Pulmonary artery endothelial cell (primary cell): ENCODE measurements around the gene MELTF. TPM values are rescaled to one million over a fixed set of nuclear protein-coding genes. Genes with fewer than 3 reads are reported as not detected.

ENCODE experiments used
- DNase-seq: peaks from one replicate; pipeline ENCODE4 v3.0.0-alpha.2; 2011; ENCODE audit warnings: low read depth, low spot score
- total RNA-seq: library from RNA; depleted of rRNA; stranded (reverse); fragments of >200 nt; gene quantifications from 2 replicates; pipeline ENCODE4 v1.2.3, GENCODE V29; 2014

The MELTF gene
- total RNA-seq, 1 donor from 2014 or later, result 9.3 TPM

DNA sequence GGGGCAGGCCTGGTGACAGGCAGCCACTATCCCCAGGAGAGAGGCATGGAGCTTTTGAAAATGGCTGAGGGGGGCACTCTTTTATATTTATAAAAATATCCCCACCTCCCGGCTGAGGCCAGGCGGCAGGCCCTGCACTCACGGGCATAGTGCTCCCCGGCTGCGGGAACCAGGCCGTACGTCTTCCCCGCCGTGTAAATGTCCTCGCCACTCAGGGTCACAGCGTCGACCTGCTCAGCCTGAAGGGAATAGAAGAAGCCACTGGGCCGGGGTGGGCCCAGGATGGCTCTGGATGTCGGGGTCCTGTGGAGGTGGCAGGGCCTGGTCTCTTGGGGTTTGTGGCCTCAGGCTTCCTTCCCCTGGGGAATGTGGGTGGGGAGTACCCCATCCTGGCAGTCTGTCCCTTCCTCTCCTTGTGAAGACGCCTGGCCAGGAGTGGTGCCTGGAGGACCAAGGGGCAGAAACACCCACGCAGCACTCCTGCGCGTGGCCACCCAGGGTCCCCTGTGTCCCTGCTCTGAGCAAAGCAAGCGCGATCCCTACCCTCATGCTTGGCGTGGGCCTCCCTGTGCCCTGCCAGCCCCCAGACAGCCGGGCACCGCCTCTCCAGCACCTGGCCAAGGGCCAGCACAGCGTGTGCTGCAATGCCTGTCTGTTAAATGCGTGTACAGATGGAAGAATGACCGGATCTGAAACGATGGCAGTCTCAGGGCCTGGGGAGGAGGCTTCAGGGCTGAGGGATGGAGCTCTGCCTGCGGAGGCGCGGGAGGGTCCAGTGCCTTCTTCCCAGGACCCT lies 18.9 kb downstream of the MELTF start:
- DNase-seq, result no peak

DNA sequence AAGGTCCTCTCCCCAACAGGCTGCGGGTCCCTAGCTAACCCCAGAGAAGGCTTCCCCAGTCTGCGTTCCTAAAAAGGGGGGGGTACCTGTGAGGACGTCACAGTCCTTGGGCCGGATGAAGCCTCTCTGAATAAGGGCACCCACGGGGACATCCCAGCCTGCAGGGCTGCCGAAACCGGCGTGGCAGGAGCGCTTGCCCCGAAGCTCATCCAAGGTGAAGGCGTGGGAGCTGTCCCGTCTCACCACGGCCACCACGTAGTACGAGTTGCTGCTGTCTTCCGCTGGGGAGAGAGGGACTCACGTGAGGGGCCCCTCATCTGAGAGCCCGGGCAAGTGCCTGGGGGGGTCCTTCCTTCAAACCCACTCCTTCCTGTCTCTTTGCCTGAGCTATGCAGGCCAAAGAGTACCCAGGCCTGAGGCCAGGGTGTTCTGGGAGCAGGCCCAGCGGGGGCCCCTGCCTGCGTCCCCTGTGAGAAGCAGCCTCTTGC lies 20.0 kb downstream of the MELTF start:
- DNase-seq, result no peak

DNA sequence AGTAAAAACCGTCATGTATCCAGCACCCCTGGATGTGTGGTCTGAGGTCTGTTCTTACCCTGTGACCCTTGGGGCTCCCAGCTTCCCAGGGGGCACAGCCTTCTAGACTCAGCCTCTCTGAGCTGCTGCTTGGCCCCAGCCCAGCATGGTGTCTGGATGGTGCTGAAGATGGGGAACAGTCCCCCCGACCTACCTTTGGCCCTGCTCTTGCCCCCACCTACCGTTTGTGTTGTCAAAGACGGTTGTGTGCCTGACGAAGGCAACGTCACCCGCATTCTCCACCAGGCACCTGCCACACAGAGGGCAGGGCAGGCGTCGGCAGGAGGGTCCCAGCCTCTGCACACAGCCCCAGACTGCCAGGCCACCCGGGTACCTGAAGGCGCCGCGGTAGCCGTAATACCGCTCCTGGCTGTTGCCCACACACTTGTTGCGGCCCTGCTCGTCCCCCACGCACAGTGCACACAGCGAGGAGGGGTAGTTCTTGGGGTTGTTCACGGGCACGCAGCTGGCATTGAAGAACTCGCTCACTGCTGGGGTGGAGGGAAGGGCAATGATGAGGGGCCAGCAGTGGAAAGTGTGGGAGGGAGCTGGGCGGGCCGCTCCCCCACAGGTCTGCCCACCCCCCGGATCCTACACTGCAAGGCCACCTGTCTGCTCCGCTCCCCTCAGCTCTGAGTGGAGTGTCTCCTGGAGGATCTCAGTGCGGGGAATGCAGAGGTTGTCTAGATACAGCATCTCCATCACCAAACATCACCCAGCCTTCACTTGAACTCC lies 21.0 kb downstream of the MELTF start:
- no peak for DNase-seq

DNA sequence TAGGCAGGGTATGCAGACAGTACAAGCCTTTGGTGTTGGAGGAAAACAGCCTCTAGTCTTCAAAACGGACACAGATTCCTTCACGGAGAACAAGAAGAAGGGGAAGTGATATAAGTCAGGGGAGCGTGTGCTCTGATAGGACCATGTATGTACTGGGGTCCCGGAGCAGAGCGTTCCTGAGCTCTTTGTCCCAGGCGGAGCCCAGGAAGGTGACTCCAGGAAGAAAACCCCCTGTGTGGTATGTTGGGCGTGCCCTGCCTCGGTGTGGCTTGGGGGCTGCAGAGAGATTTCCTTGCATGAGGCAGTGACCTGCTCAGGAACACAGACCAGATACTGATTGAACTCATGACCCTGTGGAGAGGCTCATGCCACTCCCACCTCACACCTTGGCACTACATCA lies 21.7 kb downstream of the MELTF start:
- no peak for DNase-seq

DNA sequence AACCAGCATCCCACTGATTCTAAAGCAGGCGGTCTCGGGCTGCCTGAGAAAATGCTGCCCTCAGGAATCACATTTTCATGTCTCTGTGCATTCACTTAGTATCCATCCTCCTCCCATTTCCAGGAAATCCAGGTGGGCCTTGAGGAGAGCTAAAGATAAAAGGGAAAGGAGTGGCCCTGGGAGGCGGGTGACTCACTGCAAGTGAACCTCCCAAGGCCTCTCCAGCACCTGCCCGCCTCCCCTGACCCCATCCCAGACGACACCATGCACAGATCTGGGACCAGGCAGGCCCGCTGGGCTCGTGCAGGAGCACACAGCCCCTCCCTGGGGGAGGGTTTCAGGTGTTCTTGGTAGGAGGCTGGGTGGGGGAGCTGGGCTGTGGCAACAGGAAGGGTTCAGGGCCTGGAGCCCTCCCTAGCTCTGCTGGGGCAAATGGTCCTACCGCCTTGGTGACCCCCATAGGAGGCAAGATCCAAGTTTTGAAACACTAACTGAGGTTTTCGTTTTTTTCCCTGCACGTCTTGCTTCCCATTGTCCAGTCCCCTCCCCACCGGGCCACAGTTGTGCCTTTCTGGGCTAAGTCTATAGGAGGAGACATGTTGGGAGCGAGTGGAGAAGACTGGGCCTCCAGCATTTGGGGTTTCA lies 22.2 kb downstream of the MELTF start:
- no peak for DNase-seq

DNA sequence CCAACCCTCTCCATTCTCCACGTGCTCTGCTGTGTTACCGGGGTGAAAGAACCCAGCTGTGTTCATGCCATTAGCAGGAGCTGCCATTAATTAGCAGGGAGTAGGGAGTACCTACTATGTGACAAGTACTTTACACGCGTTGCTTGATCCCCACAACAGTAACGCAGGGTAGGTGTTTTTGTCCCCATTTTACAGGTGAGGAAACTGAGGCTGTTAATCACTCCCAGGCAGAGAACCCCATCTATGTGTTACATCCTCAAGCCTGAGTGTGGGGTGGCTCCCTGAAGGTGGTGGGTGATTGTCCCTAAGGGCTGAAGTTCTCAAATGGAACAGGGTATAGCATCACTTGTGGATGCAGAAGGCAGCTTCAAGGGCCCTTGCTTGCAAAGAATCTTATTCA lies 22.8 kb downstream of the MELTF start:
- no peak for DNase-seq

DNA sequence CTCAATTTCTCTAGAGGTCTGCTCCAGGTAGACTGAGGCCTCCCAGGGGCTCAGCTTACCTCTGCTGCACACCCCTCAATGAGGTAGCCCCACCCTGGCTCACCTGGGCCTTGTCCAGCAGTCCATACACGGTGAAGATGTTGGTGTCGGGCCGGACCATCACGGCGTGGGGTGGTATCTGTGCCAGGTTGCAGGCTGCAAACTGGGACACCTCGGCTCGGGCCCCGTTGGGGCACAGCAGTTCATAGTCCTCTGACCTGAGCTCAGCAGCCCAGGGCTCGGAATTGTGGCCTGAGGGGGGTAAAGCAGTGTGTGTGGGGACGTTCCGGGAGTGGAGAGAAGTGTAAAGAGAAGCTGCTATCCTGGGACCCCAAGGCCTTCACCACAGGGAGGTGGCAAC lies 23.2 kb downstream of the MELTF start:
- no peak for DNase-seq

DNA sequence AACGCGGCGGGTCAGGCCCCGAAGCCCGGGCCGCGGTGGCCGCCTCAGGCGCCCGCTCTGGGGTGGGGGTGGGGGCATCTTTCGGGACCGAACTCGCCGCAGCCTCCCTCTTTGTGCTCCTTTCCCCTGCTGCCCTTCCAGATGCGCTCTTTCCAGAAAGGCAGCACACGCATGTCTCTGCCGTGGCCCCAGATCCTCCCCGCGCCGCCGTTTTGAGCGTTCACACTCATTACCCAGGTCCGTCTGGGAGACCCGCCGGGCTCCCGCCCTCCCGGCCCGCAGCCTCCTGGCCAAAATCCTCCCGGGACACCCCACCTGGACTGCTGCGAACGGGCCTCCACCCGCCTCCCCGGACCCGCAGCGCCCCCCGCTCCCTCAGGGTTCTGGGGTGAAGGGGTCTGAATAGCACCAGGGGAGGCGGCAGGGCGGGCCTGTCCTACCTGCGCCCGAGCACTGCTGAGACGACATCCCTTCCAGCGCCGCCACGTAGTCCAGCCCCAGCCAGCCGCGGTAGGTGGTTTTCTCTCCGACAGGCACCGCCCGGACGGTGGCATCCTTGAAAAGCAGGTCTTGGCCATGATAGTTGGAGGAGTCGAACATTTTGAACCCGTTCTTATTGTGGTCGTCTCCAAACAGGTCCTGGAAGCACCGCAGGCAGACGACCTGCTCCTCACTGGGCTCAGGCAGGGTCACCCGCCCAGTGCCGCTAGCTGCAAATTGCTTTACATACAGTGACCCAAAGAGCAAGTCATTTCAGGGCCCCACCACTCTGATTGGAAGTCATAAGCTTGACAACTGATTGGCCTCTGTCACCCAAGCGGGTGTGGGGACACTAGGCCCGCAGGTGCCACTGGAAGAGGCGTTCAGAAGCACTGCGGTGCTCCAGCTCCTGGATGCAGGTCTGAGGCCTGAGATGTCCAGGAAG lies 25.9 kb downstream of the MELTF start:
- DNase-seq, result no peak

DNA sequence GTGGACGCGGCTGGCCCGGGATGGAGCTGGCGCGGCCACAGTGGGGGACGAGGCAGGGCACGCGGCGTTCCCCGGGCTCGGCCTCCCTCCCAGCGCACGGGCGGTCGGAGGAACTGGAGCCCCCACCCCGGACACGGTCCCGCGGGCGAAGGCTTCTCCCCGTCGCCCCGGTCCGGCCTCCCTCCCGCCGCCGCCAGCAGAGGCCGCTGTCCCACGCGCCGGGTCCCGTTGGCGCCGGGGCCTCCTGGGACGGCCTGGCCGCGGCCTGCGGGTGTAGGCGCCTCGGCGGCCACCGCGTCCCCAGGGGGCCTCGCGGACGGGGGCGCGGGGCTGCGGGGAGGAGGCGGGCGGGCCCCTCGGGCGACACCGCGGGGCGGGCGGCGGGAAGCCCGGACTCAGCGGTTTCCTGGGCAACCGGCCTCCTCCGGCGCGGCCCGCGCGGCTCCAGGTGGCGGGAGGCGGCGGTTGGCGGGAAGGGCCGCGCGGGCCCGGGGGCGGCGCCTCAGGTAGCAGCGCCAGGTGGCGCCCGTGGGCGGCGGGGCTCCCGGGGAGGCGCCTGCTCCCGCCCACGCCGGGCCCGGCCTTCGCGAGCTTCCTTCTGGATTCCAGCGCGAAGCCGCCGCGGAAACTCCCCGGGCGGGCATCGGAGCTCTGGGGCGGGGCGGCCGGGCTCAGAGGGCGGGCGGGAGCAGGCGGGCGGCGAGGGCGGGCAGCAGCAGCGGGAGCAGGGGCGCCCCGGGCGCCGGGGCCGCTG lies 26.7 kb downstream of the MELTF start:
- DNase-seq, result no peak

DNA sequence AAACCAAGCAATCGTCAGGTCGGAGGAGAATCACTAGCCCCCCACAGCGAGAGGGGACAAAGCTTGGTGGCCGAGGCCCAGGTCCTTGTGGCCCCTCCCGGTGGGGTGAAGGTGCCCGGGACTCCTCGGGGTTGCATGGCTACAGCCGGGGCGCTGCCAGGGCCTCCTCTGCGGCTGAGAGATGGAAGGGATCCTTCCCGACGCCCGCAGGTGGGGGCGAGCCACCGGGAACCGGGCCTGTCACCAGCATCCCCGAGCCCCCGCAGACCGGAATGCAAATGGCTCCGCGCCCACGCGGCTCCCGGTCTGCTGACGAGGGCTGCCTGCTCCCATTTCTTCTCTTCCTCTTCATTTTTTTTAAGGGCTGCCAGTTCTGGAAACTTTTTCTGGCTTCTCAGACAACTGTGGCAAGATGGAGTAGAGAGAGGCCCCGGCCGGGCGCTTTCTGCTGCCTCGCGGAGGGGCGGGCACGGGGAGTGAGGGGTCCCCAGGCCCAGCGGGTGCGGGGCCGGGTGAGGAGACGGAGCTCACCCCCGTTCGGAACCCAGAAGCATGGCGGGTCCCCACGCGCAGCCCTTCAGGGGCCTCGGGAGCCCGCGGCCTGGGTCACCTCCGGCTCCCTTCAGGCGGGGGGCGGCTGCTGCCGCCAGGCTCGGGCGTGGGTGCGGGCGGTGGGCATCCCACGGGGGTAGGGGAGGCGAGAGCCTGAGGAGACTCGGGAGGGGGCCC lies 27.5 kb downstream of the MELTF start:
- no peak for DNase-seq

DNA sequence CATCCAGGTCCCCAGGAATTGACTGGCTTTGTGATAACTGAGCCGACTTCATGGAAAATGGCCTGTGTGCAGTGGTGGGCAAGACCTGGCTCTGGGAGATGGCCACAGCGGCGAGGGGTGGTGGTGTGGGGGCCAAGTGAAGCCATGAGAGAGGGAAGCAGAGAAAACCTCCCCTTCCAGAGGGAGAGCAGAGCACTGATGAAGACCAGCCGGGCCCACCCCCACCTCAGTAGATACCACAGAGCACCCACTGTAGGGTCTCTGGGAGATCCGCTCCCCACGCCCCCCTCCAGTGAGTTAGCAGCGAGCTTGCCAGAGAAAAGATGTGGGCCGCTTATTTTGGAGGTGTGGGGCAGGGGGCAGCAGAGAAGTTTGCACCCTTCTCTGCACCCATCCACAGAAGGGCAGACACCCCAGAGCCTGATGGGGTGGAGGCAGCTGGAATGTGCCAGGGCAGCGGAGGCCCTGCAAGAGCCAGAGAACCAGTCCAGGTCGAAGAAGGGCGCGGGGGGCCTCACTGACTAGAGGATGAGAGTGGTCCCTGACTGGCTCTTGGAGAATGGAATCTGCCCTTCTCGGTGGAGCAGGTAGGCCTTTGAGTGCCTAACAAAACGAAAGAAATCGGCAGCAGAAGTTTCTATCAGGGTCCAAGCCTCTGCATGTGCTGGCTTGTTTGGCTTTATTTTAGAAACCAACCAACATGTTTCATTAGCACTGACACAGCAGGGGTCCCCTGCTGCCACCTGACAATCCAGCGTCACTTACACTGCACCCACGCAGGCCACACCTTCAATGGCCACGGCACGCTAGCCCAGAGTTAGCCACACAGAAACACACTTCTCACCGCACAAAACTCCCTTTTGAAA lies 28.3 kb downstream of the MELTF start:
- DNase-seq, result no peak

DNA sequence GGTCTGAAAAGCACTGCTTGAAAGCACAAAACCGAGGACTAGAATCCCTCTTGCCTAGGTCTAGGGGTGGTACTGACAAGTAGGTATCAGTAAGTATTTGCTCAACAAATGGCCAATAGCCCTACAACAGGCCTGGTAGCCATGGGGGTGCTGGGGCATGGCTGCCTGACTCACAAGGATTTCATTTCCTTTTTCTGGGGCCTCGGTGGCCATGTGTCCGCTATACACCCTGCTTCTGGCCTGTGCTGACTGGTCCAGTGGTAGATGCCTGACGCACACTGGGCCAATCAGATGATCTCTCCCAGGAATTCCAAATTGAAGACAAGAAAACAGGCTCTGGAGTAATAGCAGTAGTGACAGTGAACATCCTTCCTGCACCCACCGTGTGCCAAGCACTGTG lies 29.4 kb downstream of the MELTF start:
- DNase-seq, result no peak

DNA sequence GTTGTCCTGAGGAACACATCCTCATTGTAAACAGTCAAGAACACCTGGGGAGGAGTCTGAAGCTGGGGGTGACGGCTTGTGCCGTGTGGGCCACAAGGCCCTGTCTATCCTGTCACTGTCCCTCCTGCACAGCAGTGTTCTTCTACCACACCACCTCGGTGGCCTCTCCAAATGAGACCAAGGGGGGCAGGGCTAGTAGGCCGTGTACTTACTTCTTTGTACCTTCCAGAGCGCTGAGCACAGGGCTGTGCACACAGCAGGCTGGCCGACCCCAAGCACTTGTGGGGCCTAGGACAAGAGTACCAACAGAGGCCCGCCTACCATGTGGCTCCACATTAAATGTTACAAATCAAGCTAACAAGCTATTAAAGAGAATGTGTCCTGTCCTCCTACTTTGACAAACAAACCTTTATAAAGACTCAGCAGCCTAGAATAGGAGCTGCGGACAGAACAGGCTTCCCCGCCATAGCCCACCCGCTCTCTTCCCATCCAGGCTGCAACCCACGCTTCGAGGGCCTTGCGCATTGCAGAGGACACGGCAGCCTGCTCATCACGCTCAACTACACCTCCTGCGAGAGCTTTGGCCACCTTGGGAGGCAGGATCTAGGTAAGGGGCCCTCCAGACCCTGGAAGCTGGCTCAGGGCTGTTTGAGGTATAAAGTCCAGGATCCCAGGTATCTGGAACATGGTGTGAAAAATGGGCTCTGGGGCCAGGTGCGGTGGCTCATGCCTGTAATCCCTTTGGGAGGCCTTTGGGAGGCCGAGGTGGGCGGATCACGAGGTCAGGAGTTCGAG lies 30.5 kb downstream of the MELTF start:
- DNase-seq, result no peak

DNA sequence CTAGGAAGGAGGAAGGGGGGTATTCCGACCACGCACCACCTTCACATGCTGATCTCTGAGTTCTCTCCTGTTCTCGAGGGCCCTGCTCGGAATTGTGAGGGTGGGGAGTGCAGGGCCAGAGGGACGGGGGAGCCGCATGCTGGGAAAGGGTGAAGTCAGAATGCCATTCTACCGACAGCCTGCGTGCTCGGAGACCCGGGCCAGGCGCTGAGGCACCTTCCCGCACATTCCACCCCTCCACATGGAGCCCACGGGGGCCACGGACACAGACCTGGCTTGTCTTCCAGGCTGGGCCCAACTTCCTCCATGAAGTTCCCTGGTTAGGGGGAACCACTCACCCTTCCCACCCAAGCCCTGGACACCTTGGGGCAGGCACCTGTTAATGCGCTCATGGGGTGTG lies 32.3 kb downstream of the MELTF start:
- DNase-seq, result no peak

DNA sequence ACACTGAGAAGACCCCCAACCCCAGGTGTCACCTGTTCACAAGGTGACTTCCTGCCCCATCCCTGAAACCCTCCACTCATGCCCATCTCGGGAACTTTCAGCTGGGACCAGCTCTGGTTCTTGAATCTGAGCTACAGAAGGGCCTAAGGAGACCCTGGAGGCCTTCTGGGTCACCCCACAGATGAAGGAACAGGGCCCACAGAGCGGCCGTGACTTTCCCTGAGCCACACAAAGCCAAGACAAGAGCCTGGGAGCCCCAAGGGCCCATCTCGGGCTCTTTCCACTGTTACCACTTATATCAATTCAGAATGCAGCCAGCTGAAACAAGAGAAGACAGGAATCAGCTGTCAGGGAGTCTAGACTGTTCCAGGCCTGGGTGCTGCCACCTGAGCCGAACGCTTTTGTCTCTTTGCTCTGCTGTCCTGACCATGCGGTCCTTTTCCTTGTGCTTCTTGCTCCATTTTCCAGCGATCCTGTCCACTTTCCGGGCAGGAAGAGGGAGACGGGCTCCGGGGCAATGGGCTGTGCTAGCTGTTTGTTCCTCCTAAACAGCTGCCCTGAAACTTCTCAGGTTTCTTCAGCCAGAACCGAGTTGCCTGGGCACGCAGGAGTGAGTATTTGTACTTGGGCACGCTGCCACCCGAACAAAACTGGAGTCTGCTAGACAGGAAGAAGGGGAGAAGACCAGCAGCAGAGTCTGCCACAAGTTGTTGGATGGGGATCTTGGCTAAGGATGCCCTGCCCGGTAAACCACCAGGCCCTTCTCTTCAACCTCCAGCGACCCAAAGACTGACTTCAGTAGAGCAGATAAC lies 33.0 kb downstream of the MELTF start:
- DNase-seq, result no peak

DNA sequence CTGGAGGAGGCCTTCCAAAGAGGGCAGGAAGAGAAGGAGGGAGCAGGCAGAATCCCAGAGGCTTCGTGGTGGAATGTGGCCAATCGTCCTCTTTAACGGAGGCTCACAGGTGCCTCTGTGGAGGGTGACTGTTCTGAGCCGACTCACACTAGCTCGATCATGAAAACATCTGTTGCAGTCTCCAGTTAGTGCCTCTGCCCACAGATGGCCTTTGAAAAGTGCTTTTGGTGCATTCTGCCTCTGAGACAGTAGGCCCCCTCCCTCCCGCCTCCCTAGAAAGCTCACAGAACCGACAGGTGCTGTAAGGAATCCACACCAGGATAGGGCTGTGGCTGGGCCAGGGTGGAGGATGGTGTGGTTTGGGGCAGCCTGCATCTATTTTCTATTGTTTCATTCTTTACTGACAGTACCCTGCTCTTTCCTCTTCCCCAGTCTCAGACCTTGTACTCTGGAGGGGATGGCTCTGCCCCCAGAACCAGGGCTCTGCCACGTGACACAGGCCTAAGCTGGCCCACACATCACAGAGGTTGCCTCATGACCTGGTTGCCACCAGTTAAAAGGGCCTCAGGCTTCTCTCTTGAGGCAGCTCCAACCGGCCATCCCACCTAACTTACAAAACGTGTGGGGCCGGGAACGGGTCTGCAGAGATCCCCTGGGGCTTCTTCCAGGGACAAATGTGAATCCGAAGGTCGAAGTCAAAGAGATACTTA lies 33.8 kb downstream of the MELTF start:
- DNase-seq, result no peak
